ENCODE data around the gene PAM. TPM values are rescaled to one million over a fixed set of nuclear protein-coding genes. Genes with fewer than 3 reads are reported as not detected.

Gene PAM
- total and polyA plus RNA-seq, 12 donors: 234 to 580 (median 397) TPM

DNA sequence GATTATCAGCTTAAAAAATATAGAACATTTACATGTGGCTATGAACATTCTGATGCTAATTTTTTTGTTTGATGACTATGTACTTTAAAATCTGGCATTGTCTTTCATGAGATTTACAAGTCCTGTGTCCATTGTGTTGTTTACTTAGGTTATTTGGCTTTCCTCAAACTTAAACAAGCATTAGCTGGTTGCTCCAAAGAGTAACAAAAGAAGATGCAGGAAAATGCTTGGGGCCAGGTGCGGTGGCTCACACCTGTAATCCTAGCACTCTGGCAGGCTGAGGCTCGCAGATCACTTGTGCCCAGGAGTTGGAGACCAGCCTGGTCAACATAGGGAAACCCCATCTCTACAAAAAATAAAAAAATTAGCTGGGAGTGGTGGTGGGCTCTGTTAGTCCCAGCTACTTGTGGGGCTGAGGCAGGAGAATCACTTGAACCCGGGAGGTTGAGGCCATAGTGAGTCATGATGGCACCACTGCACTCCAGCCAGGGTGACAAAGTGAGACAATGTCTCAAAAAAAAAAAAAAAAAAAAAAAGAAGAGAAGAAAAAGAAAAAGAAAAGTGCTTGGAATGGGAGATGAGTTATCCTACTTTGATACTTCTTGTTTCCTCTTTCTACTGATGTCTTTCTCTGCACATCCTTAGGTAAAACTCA, 39.7 kb downstream of the PAM start:
- Histone ChIP-seq H3K9me3 (replicated peaks in 1 of 3) (no peaks in the 10 kb centered on the region), H3K36me3 (replicated peaks in 1 of 2) (no peaks in the 10 kb centered on the region), H3K4me3 (peak overlapping the region in 1 of 4 donors; percentile 8), H3K4me1 (replicated peaks in 1 of 2) (peaks cover 0 to 37% of the 10 kb centered on the region in 2 donors), H3K27ac (peak overlapping the region in 2 of 5 donors; percentile 58 to 61), H3K27me3 (no peaks in the 10 kb centered on the region)
- intact Hi-C loops (cut with DNase I): loop anchor here in 1 of 2 donors (10.0 kb wide), 1 partner anchor 80 kb away; no protein-coding TSS in a partner anchor
- WGBS, 4 donors: 82 to 89% (median 86%) methylated on average over 3 of the region's 3 CpGs
- TF ChIP-seq CTCF (IDR thresholded peaks at IDR 0.05) (no peak), POLR2A (IDR thresholded peaks at IDR 0.05) (no peak)
- peak in 3 of 7 donors; percentile 22 to 31 (median 22) for DNase-seq

DNA sequence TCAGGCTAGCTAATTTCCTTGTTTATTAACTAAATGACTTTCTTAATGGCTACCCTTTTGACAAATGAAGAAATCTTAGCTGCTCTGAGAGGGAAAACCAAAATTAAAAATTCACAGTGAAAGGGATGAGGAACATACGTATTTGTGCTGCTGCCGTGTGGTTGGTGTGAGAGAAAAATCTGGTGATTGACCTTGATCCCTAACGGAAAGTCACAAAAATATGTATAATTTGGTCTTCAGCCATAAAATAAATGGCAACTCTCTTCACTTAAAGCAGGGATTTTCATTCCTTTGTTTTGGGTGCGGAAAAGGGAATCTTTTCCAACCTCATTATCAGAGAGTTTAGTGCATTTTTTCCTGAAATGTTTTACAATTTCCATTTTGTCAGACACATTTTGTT, 40.4 kb downstream of the PAM start:
- Histone ChIP-seq H3K27me3 (no peaks in the 10 kb centered on the region), H3K36me3 (replicated peaks in 1 of 2) (no peaks in the 10 kb centered on the region), H3K4me3 (peak overlapping the region in 1 of 4 donors; percentile 8), H3K4me1 (replicated peaks in 1 of 2) (peaks cover 3 to 42% of the 10 kb centered on the region in 2 donors), H3K9me3 (replicated peaks in 1 of 3) (no peaks in the 10 kb centered on the region), H3K27ac (peak overlapping the region in 4 of 5 donors; percentile 9 to 61 (median 40))
- TF ChIP-seq POLR2A (IDR thresholded peaks at IDR 0.05) (no peak), CTCF (IDR thresholded peaks at IDR 0.05) (no peak)
- intact Hi-C loops (cut with DNase I): loop anchor here in 1 of 2 donors (10.0 kb wide), 1 partner anchor 79 kb away; no protein-coding TSS in a partner anchor
- DNase-seq: no peak
- 44 to 48% (median 46%) methylated on average over 4 of the region's 4 CpGs for whole genome bisulfite sequencing, 4 donors

DNA sequence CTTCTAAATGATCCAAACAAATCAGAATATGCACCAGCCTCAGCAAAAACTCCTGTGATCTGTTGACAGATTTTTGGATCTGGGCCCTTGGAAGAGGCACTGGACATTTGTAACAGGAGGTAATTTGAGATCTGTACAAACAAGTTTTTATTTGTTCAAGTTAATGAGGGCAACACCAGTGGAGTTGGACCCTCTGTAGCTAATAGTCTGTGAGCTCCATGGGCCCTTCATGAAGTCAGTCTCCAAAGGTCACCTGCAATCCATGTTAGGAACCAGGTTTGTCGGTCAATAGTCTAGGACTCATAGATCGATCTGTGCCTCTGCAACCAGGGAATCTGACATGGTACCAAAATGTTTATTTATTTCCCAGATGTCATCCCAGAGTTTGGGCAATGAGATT, 40.9 kb downstream of the PAM start:
- no peak for TF ChIP-seq POLR2A (IDR thresholded peaks at IDR 0.05)
- no peak for TF ChIP-seq CTCF (IDR thresholded peaks at IDR 0.05)
- WGBS, 4 donors: 63 to 100% (median 88%) methylated on average over 2 of the region's 2 CpGs
- H3K4me1 ChIP-seq (replicated peaks in 1 of 2): peaks cover 3 to 41% of the 10 kb centered on the region in 2 donors
- no peak overlapping the region for H3K4me3 ChIP-seq
- H3K27me3 ChIP-seq: no peaks in the 10 kb centered on the region
- no peaks in the 10 kb centered on the region for H3K9me3 ChIP-seq (replicated peaks in 1 of 3)
- DNase-seq: peak in 2 of 7 donors; percentile 21 to 32
- intact Hi-C loops (cut with DNase I): loop anchor here in 1 of 2 donors (10.0 kb wide), 1 partner anchor 79 kb away; no protein-coding TSS in a partner anchor
- peak overlapping the region in 4 of 5 donors; percentile 9 to 59 (median 40) for H3K27ac ChIP-seq
- H3K36me3 ChIP-seq (replicated peaks in 1 of 2): no peaks in the 10 kb centered on the region

DNA sequence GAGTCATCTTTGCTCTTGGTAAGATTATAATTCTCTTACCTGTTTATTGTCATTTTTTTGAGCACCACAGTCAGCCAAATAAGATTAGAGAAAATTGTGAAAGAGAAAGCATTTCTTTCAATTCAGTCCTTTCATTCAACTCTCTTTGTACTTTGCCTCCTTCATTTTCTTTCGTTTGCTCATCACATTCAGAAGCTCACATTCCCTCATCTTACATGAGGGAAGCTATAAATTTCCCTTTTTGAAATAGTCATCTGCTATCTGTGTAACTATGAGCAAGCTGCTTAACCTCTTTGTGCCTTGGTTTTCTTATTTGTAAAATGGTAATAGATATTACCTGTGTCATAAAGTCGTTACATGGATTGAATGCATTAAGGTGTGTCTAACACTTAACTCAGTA, 41.4 kb downstream of the PAM start:
- Histone ChIP-seq H3K9me3 (replicated peaks in 1 of 3) (no peaks in the 10 kb centered on the region), H3K36me3 (replicated peaks in 1 of 2) (no peaks in the 10 kb centered on the region), H3K4me1 (replicated peaks in 1 of 2) (peaks cover 3 to 41% of the 10 kb centered on the region in 2 donors), H3K27me3 (no peaks in the 10 kb centered on the region), H3K4me3 (no peak overlapping the region), H3K27ac (peak overlapping the region in 3 of 5 donors; percentile 9 to 59 (median 58))
- intact Hi-C loops (cut with DNase I): loop anchor here in 1 of 2 donors (10.0 kb wide), 1 partner anchor 78 kb away; no protein-coding TSS in a partner anchor
- no peak for DNase-seq
- TF ChIP-seq CTCF (IDR thresholded peaks at IDR 0.05): no peak
- no peak for TF ChIP-seq POLR2A (IDR thresholded peaks at IDR 0.05)
- 58 to 70% (median 67%) methylated on average over 2 of the region's 2 CpGs for WGBS, 4 donors
